ENCODE results near the gene RABAC1. TPM values are rescaled to one million over a fixed set of nuclear protein-coding genes. Genes with fewer than 3 reads are reported as not detected.

The RABAC1 gene
- total and polyA plus RNA-seq, 2 of the 8 experiments (the other 6 are each of a cell fraction or from before 2014, with no cell fraction given): 124 to 439 TPM

DNA sequence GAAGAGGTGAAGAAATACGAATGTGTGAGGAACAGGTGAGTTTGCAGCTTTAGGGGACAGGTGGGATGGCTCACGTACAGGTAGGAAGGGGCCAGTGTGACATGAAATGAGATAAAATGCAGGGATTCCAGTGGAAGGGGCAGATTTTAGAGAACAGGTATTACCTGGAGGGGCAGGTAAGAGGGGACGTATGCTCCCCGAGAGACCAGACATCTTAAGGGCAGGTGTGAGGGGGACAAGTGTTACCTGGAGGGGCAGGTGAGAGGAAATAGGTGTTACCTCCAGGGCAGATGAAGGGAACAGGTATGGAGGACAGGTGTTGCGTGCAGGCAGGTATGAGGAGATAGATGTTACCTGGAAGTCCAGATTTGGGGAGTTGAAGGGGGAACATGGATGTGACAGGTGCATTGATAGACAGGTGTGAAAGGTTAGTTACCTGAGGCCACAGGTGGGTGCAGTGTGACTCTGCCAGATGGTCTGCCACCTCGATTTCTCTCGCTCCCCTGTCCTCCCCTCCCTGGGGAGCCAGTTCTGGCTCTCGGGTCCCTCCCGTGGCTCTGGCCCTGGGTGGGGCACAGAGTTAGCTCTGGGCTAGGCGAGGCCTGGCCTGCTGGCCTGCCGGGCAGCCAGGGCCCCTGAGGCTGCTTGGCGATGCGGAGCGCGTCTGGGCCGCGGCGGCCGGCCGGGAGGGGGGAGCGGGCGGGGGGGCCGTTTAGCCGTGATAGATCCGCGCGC, 32.9 kb downstream of the RABAC1 start (continued):
- TF ChIP-seq, protein P1, sequence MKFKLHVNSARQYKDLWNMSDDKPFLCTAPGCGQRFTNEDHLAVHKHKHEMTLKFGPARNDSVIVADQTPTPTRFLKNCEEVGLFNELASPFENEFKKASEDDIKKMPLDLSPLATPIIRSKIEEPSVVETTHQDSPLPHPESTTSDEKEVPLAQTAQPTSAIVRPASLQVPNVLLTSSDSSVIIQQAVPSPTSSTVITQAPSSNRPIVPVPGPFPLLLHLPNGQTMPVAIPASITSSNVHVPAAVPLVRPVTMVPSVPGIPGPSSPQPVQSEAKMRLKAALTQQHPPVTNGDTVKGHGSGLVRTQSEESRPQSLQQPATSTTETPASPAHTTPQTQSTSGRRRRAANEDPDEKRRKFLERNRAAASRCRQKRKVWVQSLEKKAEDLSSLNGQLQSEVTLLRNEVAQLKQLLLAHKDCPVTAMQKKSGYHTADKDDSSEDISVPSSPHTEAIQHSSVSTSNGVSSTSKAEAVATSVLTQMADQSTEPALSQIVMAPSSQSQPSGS (IDR thresholded peaks at IDR 0.05; ENCODE audit: low read length): no peak
- TF ChIP-seq RFX5 (IDR thresholded peaks at IDR 0.05; ENCODE audit: borderline replicate concordance, low read depth, low read length) (no peak), RAD21 (IDR thresholded peaks at IDR 0.05 in 1 of 2, conservative IDR thresholded peaks at IDR 0.05 in 1 of 2; ENCODE audit: low read depth in 2 of 2, low read length in 2 of 2) (no peak), BACH1 (IDR thresholded peaks at IDR 0.05; ENCODE audit: low read length) (no peak), SIX5 (IDR thresholded peaks at IDR 0.05; ENCODE audit: low read depth, low read length) (no peak)
- TF ChIP-seq, protein P2, sequence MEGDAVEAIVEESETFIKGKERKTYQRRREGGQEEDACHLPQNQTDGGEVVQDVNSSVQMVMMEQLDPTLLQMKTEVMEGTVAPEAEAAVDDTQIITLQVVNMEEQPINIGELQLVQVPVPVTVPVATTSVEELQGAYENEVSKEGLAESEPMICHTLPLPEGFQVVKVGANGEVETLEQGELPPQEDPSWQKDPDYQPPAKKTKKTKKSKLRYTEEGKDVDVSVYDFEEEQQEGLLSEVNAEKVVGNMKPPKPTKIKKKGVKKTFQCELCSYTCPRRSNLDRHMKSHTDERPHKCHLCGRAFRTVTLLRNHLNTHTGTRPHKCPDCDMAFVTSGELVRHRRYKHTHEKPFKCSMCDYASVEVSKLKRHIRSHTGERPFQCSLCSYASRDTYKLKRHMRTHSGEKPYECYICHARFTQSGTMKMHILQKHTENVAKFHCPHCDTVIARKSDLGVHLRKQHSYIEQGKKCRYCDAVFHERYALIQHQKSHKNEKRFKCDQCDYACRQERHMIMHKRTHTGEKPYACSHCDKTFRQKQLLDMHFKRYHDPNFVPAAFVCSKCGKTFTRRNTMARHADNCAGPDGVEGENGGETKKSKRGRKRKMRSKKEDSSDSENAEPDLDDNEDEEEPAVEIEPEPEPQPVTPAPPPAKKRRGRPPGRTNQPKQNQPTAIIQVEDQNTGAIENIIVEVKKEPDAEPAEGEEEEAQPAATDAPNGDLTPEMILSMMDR (IDR thresholded peaks at IDR 0.05; ENCODE audit: control extremely low read depth in 1 of 3, insufficient read depth in 1 of 3, low read depth in 1 of 3, low read length in 3 of 3): no peak

All from H1 (cell line).